Measurements from ENCODE around the gene SASH1. TPM values are rescaled to one million over a fixed set of nuclear protein-coding genes. Genes with fewer than 3 reads are reported as not detected.

Gene SASH1
- total RNA-seq, 1 experiment from 2014 or later = 11.7 TPM

DNA sequence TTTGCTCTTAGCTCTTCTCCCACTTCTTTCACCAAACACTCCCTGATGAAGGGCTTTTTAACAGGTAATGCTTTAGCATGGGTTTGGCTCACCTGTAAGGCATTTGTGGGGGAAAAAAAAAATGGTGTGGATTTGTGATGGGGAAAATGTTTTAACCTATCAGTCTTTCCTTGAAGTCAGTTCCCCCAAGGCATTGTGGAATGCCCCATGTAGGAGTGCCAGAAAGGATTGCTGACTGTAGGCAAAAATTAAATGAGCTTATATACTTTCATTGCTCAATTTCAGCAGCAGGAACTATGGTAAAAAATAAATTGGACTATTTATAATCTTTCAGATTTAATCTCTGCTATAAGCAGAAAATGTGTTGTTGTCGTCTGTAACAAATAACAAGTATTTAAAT is 10.6 kb upstream of the SASH1 start:
- no peak overlapping the region for H3K27ac ChIP-seq (ENCODE audit: low read depth, low read length)
- intact Hi-C loops (cut with micrococcal nuclease) = no loop called here
- no peak overlapping the region for H3K4me2 ChIP-seq (ENCODE audit: low read length)
- no TSS peak for BruUV-seq (replicated peaks)
- no peaks in the 10 kb centered on the region for H4K20me1 ChIP-seq (ENCODE audit: insufficient read depth)
- POLR2A ChIA-PET = no interaction called here
- no peaks in the 10 kb centered on the region for H3K36me3 ChIP-seq (ENCODE audit: control insufficient read depth in 1 of 2, insufficient read depth in 2 of 2, low read length in 2 of 2)
- RAD21 ChIA-PET (ENCODE audit: low non-redundant PET in 1 of 2, low total read pairs in 2 of 2, uncharacterized antibody in 2 of 2, unreplicated experiment in 2 of 2) = no interaction called here
- no peak overlapping the region for H3K4me3 ChIP-seq (replicated peaks in 1 of 2; ENCODE audit: low read depth in 1 of 2, low read length in 2 of 2)
- H3K4me1 ChIP-seq (ENCODE audit: control insufficient read depth in 1 of 2, insufficient read depth in 2 of 2, low read length in 2 of 2) = peaks cover 0 to 7% of the 10 kb centered on the region in 2 experiments; a peak in 3 of 4 replicates
- H2AFZ ChIP-seq (ENCODE audit: low read depth, low read length, poor library complexity, severe bottlenecking) = no peak overlapping the region
- no peaks in the 10 kb centered on the region for H3K9me3 ChIP-seq (ENCODE audit: control insufficient read depth in 1 of 2, insufficient read depth in 1 of 2, low read depth in 1 of 2, low read length in 2 of 2)
- no peaks in the 10 kb centered on the region for H3K27me3 ChIP-seq (ENCODE audit: insufficient read depth, low read length)
- no peaks in the 10 kb centered on the region for H3K9me2 ChIP-seq (ENCODE audit: insufficient read depth)
- no peaks in the 10 kb centered on the region for H3K79me2 ChIP-seq (ENCODE audit: insufficient read depth, low read length)
- H3K9ac ChIP-seq (ENCODE audit: low read length) = no peak overlapping the region
- ATAC-seq (no peak), DNase-seq (ENCODE audit: low read depth, low spot score) (no peak)
- TF ChIP-seq TCF7L2 (IDR thresholded peaks at IDR 0.05; ENCODE audit: borderline replicate concordance, extremely low read depth, insufficient read depth, insufficient read length) (no peak), POLR2A (IDR thresholded peaks at IDR 0.05; ENCODE audit: borderline replicate concordance, extremely low read depth, insufficient read depth, insufficient read length) (no peak), SP1 (IDR thresholded peaks at IDR 0.05; ENCODE audit: low read depth) (no peak), POLR2AphosphoS5 (IDR thresholded peaks at IDR 0.05; ENCODE audit: low read depth, low read length) (no peak), EGR1 (IDR thresholded peaks at IDR 0.05; ENCODE audit: low read depth) (no peak)
- TF ChIP-seq, protein P1, sequence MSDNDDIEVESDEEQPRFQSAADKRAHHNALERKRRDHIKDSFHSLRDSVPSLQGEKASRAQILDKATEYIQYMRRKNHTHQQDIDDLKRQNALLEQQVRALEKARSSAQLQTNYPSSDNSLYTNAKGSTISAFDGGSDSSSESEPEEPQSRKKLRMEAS (IDR thresholded peaks at IDR 0.05) = no peak
- CTCF ChIA-PET = no interaction called here

DNA sequence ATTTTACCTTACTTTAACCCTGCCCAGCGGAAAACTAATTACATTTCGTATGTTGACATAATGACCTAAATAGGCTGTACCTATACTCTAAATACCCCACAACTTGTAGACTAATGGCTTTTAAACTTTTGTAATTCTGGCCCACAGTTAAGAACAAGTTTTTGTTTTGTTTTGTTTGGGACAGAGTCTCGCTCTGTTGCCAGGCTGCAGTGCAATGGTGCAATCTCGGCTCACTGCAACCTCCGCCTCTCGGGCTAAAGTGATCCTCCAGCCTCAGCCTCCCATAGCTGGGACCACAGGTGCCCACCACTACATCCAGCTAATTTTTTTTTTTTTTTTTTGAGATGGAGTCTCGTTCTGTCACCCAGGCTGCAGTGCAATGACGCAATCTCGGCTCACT is 5.7 kb upstream of the SASH1 start:
- H3K4me2 ChIP-seq (ENCODE audit: low read length) = no peak overlapping the region

More for the DNA sequence above, 5.7 kb upstream of the SASH1 start:
- ATAC-seq (no peak), DNase-seq (ENCODE audit: low read depth, low spot score) (no peak)
- Histone ChIP-seq H3K36me3 (ENCODE audit: control insufficient read depth in 1 of 2, insufficient read depth in 2 of 2, low read length in 2 of 2) (no peaks in the 10 kb centered on the region), H3K9ac (ENCODE audit: low read length) (no peak overlapping the region), H3K9me2 (ENCODE audit: insufficient read depth) (no peaks in the 10 kb centered on the region), H4K20me1 (ENCODE audit: insufficient read depth) (no peaks in the 10 kb centered on the region), H2AFZ (ENCODE audit: low read depth, low read length, poor library complexity, severe bottlenecking) (no peak overlapping the region), H3K79me2 (ENCODE audit: insufficient read depth, low read length) (no peaks in the 10 kb centered on the region), H3K9me3 (ENCODE audit: control insufficient read depth in 1 of 2, insufficient read depth in 1 of 2, low read depth in 1 of 2, low read length in 2 of 2) (no peaks in the 10 kb centered on the region), H3K4me3 (replicated peaks in 1 of 2; ENCODE audit: low read depth in 1 of 2, low read length in 2 of 2) (no peak overlapping the region), H3K27ac (ENCODE audit: low read depth, low read length) (no peak overlapping the region), H3K4me1 (ENCODE audit: control insufficient read depth in 1 of 2, insufficient read depth in 2 of 2, low read length in 2 of 2) (peaks cover 7 to 11% of the 10 kb centered on the region in 2 experiments), H3K27me3 (ENCODE audit: insufficient read depth, low read length) (no peaks in the 10 kb centered on the region)
- ChIA-PET RAD21 (ENCODE audit: low non-redundant PET in 1 of 2, low total read pairs in 2 of 2, uncharacterized antibody in 2 of 2, unreplicated experiment in 2 of 2) (no interaction called here), CTCF (no interaction called here), POLR2A (no interaction called here)
- intact Hi-C loops (cut with micrococcal nuclease) = no loop called here
- no TSS peak for BruUV-seq (replicated peaks)
- TF ChIP-seq CEBPB (IDR thresholded peaks at IDR 0.05; ENCODE audit: low read depth) (no peak), EGR1 (IDR thresholded peaks at IDR 0.05; ENCODE audit: low read depth) (no peak), EZH2 (IDR thresholded peaks at IDR 0.05) (no peak)
- TF ChIP-seq, protein P2, sequence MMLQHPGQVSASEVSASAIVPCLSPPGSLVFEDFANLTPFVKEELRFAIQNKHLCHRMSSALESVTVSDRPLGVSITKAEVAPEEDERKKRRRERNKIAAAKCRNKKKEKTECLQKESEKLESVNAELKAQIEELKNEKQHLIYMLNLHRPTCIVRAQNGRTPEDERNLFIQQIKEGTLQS (IDR thresholded peaks at IDR 0.05) = no peak
- TF ChIP-seq, protein P3, sequence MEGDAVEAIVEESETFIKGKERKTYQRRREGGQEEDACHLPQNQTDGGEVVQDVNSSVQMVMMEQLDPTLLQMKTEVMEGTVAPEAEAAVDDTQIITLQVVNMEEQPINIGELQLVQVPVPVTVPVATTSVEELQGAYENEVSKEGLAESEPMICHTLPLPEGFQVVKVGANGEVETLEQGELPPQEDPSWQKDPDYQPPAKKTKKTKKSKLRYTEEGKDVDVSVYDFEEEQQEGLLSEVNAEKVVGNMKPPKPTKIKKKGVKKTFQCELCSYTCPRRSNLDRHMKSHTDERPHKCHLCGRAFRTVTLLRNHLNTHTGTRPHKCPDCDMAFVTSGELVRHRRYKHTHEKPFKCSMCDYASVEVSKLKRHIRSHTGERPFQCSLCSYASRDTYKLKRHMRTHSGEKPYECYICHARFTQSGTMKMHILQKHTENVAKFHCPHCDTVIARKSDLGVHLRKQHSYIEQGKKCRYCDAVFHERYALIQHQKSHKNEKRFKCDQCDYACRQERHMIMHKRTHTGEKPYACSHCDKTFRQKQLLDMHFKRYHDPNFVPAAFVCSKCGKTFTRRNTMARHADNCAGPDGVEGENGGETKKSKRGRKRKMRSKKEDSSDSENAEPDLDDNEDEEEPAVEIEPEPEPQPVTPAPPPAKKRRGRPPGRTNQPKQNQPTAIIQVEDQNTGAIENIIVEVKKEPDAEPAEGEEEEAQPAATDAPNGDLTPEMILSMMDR (IDR thresholded peaks at IDR 0.05 in 2 of 3, conservative IDR thresholded peaks at IDR 0.05 in 1 of 3; ENCODE audit: borderline replicate concordance in 1 of 3, insufficient read depth in 1 of 3, low read depth in 2 of 3, low read length in 2 of 3) = no peak
